Testis (tissue), 2 donors: Measurements from ENCODE around the gene CNPY4.

Source experiments
- CTCF ChIP-seq, 3 experiments: fragments of 450-650 bp in 2 of 3; fragments of 200-600 bp in 1 of 3; sonication (generic) in 1 of 3; IDR thresholded peaks; one replicate each; pipeline ENCODE4 v1.5.1; 2016 to 2019; ENCODE audit warnings: antibody characterized with exemption in 3 of 3, mild to moderate bottlenecking in 2 of 3, moderate library complexity in 1 of 3
- POLR2A ChIP-seq: fragments of 450-650 bp; IDR thresholded peaks from one replicate; pipeline ENCODE4 v1.6.1; 2017; ENCODE audit warnings: antibody characterized with exemption, mild to moderate bottlenecking, moderate library complexity

- TF ChIP-seq CTCF (IDR thresholded peaks at IDR 0.05) (no peak), POLR2A (no peak)
These were observed 39.7 kb downstream of the CNPY4 start for GRCh38 chr7:100159099-100159623.
